Measurements from ENCODE around the gene C16orf82. TPM values are rescaled to one million over a fixed set of nuclear protein-coding genes. Genes with fewer than 3 reads are reported as not detected.

C16orf82 gene
- total and polyA plus RNA-seq, 2 of the 8 experiments (the other 6 are each of a cell fraction or from before 2014, with no cell fraction given) = not detected

DNA sequence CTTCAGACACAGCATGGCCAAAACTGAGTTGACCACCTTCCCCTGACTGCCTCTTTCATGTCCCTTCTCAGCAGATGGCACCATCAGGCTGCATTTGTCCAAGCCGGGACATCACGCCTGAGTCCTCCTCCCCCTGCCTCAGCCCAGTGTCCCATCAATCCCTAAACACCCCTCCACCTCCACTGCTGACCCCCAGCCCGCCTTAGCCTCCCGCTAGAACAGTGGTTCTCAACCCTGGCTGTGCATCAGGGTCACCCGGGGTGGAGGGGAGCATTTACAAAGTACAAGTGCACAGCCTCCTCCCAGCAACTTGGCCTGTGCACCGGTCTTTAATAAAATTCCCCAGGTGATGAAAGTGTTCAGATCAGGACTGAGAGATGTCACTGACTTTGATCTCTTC lies 4.0 kb downstream of the C16orf82 start:
- H3K4ac ChIP-seq (replicated peaks; ENCODE audit: insufficient read length, low read depth, low read length) = no peak overlapping the region
- no peak overlapping the region for H3K14ac ChIP-seq (ENCODE audit: insufficient read length)
- peaks cover 2% of the 10 kb centered on the region; the same call in 1 of the 2 replicates for H3K79me1 ChIP-seq (ENCODE audit: low read depth, low read length)
- H3K23ac ChIP-seq (ENCODE audit: insufficient read length) = no peak overlapping the region
- TF ChIP-seq CHD2 (IDR thresholded peaks at IDR 0.05; ENCODE audit: low read length) (no peak), GTF2F1 (IDR thresholded peaks at IDR 0.05; ENCODE audit: borderline replicate concordance, low read depth, low read length) (no peak), SRF (IDR thresholded peaks at IDR 0.05; ENCODE audit: low read depth, low read length) (no peak), EZH2 (IDR thresholded peaks at IDR 0.05; ENCODE audit: low read depth, low read length, severe bottlenecking) (no peak), SP4 (IDR thresholded peaks at IDR 0.05; ENCODE audit: low read length) (no peak), BCL11A (IDR thresholded peaks at IDR 0.05; ENCODE audit: low read depth in 2 of 2, low read length in 2 of 2) (no peak), ATF3 (IDR thresholded peaks at IDR 0.05; ENCODE audit: insufficient read depth, low read depth, low read length) (no peak)
- WGBS, 2 experiments (ENCODE audit: extremely low coverage in 1 of 2, insufficient coverage in 1 of 2, insufficient read length in 1 of 2, insufficient replicate concordance in 2 of 2, low coverage in 1 of 2, low lambda C conversion rate in 2 of 2, missing lambda C conversion rate in 1 of 2) = 90% methylated on average over 6 of the region's 6 CpGs; no CpG with 5 or more reads in 1 of the 2 experiments
- no peak overlapping the region for H3K56ac ChIP-seq (replicated peaks; ENCODE audit: insufficient read length, low read depth, low read length)
- no peak overlapping the region for H4K91ac ChIP-seq (replicated peaks; ENCODE audit: insufficient read length, low read length)
- H4K5ac ChIP-seq (ENCODE audit: insufficient read length, low read depth, low read length) = no peak overlapping the region
- no peak overlapping the region for H3K27ac ChIP-seq (ENCODE audit: low read depth, low read length)
- CTCF ChIA-PET (ENCODE audit: partially characterized antibody) = interaction anchor here (0.6 kb wide), 1 partner anchor 11 kb away, joined by 3 read pairs; no protein-coding TSS in a partner anchor
- DNase-seq (ENCODE audit: low read depth in 1 of 2, low spot score in 2 of 2) (no peak), FAIRE-seq (no peak)
- no peak overlapping the region for H2AK5ac ChIP-seq (ENCODE audit: low read depth, low read length)
- H3K4me3 ChIP-seq (ENCODE audit: extremely low read depth in 1 of 4, insufficient read depth in 2 of 4, low read depth in 3 of 4, low read length in 4 of 4) = no peak overlapping the region
- no peak overlapping the region for H2BK120ac ChIP-seq (replicated peaks; ENCODE audit: low read depth, low read length)
- no peaks in the 10 kb centered on the region for H3K36me3 ChIP-seq (ENCODE audit: control insufficient read depth in 2 of 4, insufficient read depth in 4 of 4, low read length in 3 of 4)
- H3K18ac ChIP-seq (ENCODE audit: extremely low read depth, low read length) = no peak overlapping the region
- no peak overlapping the region for H3K9ac ChIP-seq (replicated peaks in 1 of 4; ENCODE audit: extremely low read depth in 1 of 4, low read depth in 3 of 4, low read length in 3 of 4)
- H3K4me2 ChIP-seq (ENCODE audit: insufficient read depth in 1 of 2, low read depth in 2 of 2, low read length in 2 of 2) = no peak overlapping the region
- H2BK5ac ChIP-seq (ENCODE audit: low read depth, low read length) = no peak overlapping the region
- H3K4me1 ChIP-seq (replicated peaks in 1 of 4; ENCODE audit: control insufficient read depth in 3 of 4, insufficient read depth in 4 of 4, low read length in 3 of 4) = peaks cover 0 to 9% (median 5%) of the 10 kb centered on the region in 4 experiments; a peak in 3 of 7 replicates
- no peak overlapping the region for H2BK20ac ChIP-seq (ENCODE audit: low read length)
- peaks cover 0 to 2% of the 10 kb centered on the region in 2 experiments; a peak in 1 of 4 replicates for H3K9me3 ChIP-seq (ENCODE audit: insufficient read depth in 2 of 2, low read depth in 1 of 2, low read length in 1 of 2)
- no peaks in the 10 kb centered on the region for H4K20me1 ChIP-seq (replicated peaks in 1 of 2; ENCODE audit: control insufficient read depth in 1 of 2, insufficient read depth in 2 of 2, low read length in 2 of 2)
- POLR2A ChIA-PET (ENCODE audit: partially characterized antibody) = no interaction called here
- no peak overlapping the region for H2BK12ac ChIP-seq (ENCODE audit: low read depth, low read length)
- no peaks in the 10 kb centered on the region for H3K79me2 ChIP-seq (ENCODE audit: control insufficient read depth in 1 of 2, insufficient read depth in 2 of 2, low read length in 2 of 2)
- no peak overlapping the region for H2BK15ac ChIP-seq (ENCODE audit: low read length)
- H3K23me2 ChIP-seq (ENCODE audit: low read depth, low read length) = no peaks in the 10 kb centered on the region
- no peaks in the 10 kb centered on the region; a peak in 1 of 7 replicates for H3K27me3 ChIP-seq (replicated peaks in 1 of 4; ENCODE audit: control insufficient read depth in 3 of 4, extremely low read depth in 1 of 4, insufficient read depth in 3 of 4, low read length in 3 of 4)
- H4K8ac ChIP-seq (ENCODE audit: extremely low read depth, insufficient read depth, low read length) = no peak overlapping the region
- no peak overlapping the region for H2AFZ ChIP-seq (ENCODE audit: low read length)
